Measurements from ENCODE around the gene SLC25A14.

SLC25A14 gene, protein sequence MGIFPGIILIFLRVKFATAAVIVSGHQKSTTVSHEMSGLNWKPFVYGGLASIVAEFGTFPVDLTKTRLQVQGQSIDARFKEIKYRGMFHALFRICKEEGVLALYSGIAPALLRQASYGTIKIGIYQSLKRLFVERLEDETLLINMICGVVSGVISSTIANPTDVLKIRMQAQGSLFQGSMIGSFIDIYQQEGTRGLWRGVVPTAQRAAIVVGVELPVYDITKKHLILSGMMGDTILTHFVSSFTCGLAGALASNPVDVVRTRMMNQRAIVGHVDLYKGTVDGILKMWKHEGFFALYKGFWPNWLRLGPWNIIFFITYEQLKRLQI

DNA sequence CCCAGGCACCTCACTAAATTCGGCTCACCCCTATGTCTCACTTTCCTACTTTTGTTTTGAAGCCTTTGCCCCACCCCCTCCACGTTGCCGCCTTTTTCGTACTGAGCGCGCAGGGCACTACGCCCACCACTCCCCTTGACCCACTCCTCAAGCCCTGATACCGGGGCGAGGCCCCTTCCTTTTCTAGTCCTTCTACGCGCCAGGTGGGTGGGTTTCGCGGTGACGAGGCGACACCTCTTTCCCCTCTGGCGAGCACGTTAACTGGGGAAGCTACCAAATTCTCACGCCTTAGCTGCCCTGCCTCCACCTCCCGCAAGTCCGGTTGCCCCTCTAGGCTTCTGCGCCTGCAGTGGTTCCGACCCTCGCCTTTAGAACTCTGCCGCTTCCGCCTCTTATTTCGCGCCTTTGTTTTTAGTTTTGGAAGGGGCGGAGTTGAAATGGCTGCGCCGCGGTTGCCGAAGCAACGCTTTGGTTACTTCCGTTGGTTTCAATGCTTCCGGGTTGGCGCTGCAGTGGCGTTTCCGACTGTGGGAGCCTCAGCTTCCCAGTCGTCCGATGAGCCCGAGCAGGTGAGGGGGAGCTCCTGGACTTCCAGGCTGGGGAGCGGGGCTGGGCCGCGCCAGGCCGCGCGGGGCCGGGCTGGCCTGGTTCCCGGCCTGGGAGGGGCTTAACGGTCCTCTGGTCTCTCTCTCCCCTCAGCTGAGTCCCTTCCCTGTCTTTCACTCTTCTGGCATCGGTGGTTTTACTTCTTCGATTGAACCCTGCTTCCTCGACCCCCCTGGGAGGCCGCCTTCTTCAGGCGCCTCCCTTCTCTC, at the start of gene SLC25A14:
SLC25A14 (plus strand) TSS at position 512 of the 815 bp plus-strand sequence. CDS start 360 bp downstream, outside the sequence.
- DNase-seq, result peak; percentile 68
- peaks cover 7% of the 10 kb centered on the region for H3K27me3 Mint-ChIP-seq (ENCODE audit: low read depth, poor library complexity)
- TF ChIP-seq, protein P1, sequence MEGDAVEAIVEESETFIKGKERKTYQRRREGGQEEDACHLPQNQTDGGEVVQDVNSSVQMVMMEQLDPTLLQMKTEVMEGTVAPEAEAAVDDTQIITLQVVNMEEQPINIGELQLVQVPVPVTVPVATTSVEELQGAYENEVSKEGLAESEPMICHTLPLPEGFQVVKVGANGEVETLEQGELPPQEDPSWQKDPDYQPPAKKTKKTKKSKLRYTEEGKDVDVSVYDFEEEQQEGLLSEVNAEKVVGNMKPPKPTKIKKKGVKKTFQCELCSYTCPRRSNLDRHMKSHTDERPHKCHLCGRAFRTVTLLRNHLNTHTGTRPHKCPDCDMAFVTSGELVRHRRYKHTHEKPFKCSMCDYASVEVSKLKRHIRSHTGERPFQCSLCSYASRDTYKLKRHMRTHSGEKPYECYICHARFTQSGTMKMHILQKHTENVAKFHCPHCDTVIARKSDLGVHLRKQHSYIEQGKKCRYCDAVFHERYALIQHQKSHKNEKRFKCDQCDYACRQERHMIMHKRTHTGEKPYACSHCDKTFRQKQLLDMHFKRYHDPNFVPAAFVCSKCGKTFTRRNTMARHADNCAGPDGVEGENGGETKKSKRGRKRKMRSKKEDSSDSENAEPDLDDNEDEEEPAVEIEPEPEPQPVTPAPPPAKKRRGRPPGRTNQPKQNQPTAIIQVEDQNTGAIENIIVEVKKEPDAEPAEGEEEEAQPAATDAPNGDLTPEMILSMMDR (IDR thresholded peaks at IDR 0.05), result no peak
- peaks cover 8% of the 10 kb centered on the region for H3K9me3 Mint-ChIP-seq
- peaks cover 48% of the 10 kb centered on the region for H3K4me1 Mint-ChIP-seq
- H3K4me3 Mint-ChIP-seq, result peak within 1 kb of the TSS; percentile 87
- peak within 1 kb of the TSS; percentile 89 for H3K27ac Mint-ChIP-seq
- H3K36me3 Mint-ChIP-seq (ENCODE audit: low read depth), result no peaks in the 10 kb centered on the region

DNA sequence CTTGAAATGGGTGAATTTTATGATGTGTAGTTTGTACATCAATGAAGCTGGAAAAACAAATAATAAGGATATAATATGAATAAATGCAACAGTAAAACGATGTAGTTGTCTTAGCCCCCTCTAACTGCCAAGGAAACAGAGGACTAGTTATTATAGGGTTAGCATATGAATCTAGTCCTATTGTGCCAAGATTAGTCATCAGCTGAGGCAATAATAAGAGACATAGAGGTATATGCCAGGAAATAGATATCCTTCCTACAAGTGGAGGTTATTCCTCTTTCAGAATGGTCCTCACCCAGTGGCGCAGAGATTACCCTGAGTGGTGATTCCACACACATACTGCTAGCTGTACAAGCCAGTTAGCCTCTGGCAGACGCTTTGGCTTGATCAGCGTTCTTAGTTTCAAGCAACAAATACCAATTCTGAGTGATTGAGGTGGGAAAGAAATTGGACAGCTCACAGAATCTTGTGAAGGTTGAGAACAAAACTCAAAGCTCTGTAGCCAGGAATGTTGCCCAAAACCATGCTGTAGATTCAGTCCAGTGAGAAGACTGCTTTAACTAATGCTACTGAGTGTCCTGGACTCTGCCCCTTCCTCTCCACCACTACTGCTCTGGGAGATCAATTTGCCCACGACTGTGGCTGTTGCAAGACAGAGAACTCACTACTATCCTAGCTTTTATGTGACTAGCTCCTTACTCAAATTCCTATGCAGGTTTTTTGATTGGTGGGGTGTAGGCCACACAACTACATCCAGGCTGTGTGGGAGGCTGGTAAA, 44.0 kb upstream of the SLC25A14 start:
- TF ChIP-seq, protein P1 (IDR thresholded peaks at IDR 0.05), result no peak
- Mint-ChIP-seq H3K27ac (no peak overlapping the region), H3K36me3 (ENCODE audit: low read depth) (no peaks in the 10 kb centered on the region), H3K4me1 (peaks cover 7% of the 10 kb centered on the region), H3K27me3 (ENCODE audit: low read depth, poor library complexity) (no peaks in the 10 kb centered on the region), H3K9me3 (peaks cover 45% of the 10 kb centered on the region), H3K4me3 (no peak overlapping the region)
- DNase-seq, result no peak

DNA sequence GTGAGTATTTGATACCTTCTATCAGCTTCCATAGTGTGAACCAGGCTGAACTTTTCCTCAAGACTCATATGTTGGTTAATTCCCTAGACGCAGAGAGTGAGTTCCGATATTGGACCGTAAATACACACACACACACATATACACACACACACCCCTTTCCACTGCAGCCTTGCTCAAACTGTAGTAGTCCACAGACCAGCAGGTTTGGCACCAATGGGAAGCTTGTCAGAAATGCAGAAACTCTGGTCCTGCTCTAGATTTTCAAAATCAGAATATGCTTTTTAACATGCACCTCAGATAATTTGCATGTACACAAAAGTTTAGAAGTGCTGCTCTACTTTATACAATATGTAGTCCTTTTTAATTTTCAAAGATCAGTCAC, 43.4 kb upstream of the SLC25A14 start:
- H3K36me3 Mint-ChIP-seq (ENCODE audit: low read depth), result no peaks in the 10 kb centered on the region
- H3K4me1 Mint-ChIP-seq, result peaks cover 7% of the 10 kb centered on the region
- no peak for DNase-seq
- TF ChIP-seq, protein P1 (IDR thresholded peaks at IDR 0.05), result no peak
- H3K9me3 Mint-ChIP-seq, result peaks cover 42% of the 10 kb centered on the region
- no peak overlapping the region for H3K27ac Mint-ChIP-seq
- no peaks in the 10 kb centered on the region for H3K27me3 Mint-ChIP-seq (ENCODE audit: low read depth, poor library complexity)
- no peak overlapping the region for H3K4me3 Mint-ChIP-seq

DNA sequence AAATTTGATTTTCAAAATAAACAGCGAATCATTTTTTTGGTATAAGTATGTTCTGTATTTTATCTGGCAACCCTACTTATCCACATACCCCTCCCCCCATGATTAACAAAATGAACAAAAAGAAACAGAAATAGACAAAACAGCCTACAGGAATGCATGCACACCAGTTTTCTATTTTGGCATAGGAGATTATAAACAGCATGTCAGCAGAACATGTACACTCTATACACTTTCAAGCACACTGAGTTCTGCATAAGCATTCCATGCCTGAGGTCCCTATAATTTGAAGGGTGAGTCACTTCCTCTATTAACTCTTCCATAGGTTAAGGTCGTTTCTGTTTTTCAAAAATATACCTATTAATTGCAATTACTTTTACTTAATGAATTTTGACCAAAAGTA, 43.0 kb upstream of the SLC25A14 start:
- TF ChIP-seq, protein P1 (IDR thresholded peaks at IDR 0.05), result no peak
- no peak overlapping the region for H3K27ac Mint-ChIP-seq
- no peaks in the 10 kb centered on the region for H3K27me3 Mint-ChIP-seq (ENCODE audit: low read depth, poor library complexity)
- no peak for DNase-seq
- H3K9me3 Mint-ChIP-seq, result peaks cover 42% of the 10 kb centered on the region
- H3K4me3 Mint-ChIP-seq, result no peak overlapping the region
- no peaks in the 10 kb centered on the region for H3K36me3 Mint-ChIP-seq (ENCODE audit: low read depth)
- H3K4me1 Mint-ChIP-seq, result peaks cover 7% of the 10 kb centered on the region

DNA sequence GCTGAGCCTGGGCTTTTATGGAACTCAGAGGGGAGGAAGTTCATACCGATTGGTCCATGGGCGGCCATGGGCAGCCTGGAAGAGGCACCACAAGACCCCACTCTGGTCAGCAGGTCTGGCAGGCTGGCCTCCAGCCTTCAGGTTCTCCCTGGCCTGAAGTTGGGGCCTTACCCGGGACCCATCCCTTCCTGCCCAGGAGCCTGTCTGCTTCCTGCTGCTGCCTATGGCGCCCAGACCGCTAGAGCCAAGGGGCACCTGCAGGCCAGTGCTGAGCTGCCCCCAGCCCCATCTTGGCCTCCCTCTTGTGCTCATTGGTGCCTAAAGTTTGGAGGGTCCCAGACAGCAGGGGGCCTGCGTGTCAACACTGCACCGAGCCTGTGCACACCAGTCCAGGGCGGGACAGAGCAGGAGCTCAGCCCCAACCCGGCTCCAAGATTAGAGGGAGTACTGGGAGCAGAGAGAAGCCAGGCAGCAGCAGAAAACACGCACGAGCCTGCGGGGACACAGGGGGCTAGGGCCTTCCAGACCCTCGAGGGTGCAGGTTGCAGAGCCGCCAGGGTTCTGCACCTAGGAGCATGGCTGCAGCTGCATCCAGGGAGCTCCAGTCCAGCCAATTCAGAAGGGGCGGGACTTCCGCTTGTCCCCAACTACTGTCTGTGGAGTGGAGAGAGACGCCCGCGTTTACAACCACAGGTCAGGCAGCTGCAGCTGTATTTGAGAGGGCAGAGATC, 40.3 kb upstream of the SLC25A14 start:
- peaks cover 7% of the 10 kb centered on the region for H3K4me1 Mint-ChIP-seq
- H3K4me3 Mint-ChIP-seq, result no peak overlapping the region
- TF ChIP-seq, protein P1 (IDR thresholded peaks at IDR 0.05), result no peak
- no peaks in the 10 kb centered on the region for H3K27me3 Mint-ChIP-seq (ENCODE audit: low read depth, poor library complexity)
- no peak overlapping the region for H3K27ac Mint-ChIP-seq
- no peaks in the 10 kb centered on the region for H3K36me3 Mint-ChIP-seq (ENCODE audit: low read depth)
- H3K9me3 Mint-ChIP-seq, result peaks cover 31% of the 10 kb centered on the region
- DNase-seq, result no peak
